ENCODE results near the gene SLC43A3.
A peak's percentile ranks its signal among the peaks of the same experiment; 100 is the strongest.

The SLC43A3 gene

GRCh38 chr11:57399221-57399620 lies 27.7 kb downstream of the SLC43A3 start:
- no peak for TF ChIP-seq CTCF (IDR thresholded peaks at IDR 0.05; ENCODE audit: insufficient read depth, low read depth, low read length, missing control alignments)
- peak; percentile 81 for DNase-seq (ENCODE audit: low read depth)
- H3K4me3 ChIP-seq (ENCODE audit: low read length) = no peak overlapping the region

GRCh38 chr11:57397394-57397990 lies 29.4 kb downstream of the SLC43A3 start:
- H3K4me3 ChIP-seq (ENCODE audit: low read length) = no peak overlapping the region
- DNase-seq (ENCODE audit: low read depth) = no peak
- TF ChIP-seq CTCF (IDR thresholded peaks at IDR 0.05; ENCODE audit: insufficient read depth, low read depth, low read length, missing control alignments) = no peak

GRCh38 chr11:57396744-57397143 lies 30.2 kb downstream of the SLC43A3 start:
- H3K4me3 ChIP-seq (ENCODE audit: low read length) = no peak overlapping the region
- DNase-seq (ENCODE audit: low read depth) = no peak
- no peak for TF ChIP-seq CTCF (IDR thresholded peaks at IDR 0.05; ENCODE audit: insufficient read depth, low read depth, low read length, missing control alignments)

- TF ChIP-seq CTCF (IDR thresholded peaks at IDR 0.05; ENCODE audit: insufficient read depth, low read depth, low read length, missing control alignments) = no peak
- DNase-seq (ENCODE audit: low read depth) = no peak
These were observed 30.9 kb downstream of the SLC43A3 start for GRCh38 chr11:57395905-57396623.

GRCh38 chr11:57394203-57394965 lies 32.5 kb downstream of the SLC43A3 start:
- no peak for TF ChIP-seq CTCF (IDR thresholded peaks at IDR 0.05; ENCODE audit: insufficient read depth, low read depth, low read length, missing control alignments)
- no peak for DNase-seq (ENCODE audit: low read depth)
- H3K4me3 ChIP-seq (ENCODE audit: low read length) = no peak overlapping the region

More at GRCh38 chr11:57395905-57396623, 30.9 kb downstream of the SLC43A3 start:
- no peak overlapping the region for H3K4me3 ChIP-seq (ENCODE audit: low read length)

- H3K4me3 ChIP-seq (ENCODE audit: low read length) = no peak overlapping the region
- no peak for TF ChIP-seq CTCF (IDR thresholded peaks at IDR 0.05; ENCODE audit: insufficient read depth, low read depth, low read length, missing control alignments)
- DNase-seq (ENCODE audit: low read depth) = no peak
These were observed 34.2 kb downstream of the SLC43A3 start for GRCh38 chr11:57392763-57393105.

Measured in epithelial cell of esophagus (primary cell).